Suprapubic skin (tissue), 4 donors: ENCODE measurements around the gene OR2B2.

ENCODE experiments used
- EP300 ChIP-seq: sonication (generic); formaldehyde crosslinking; IDR thresholded peaks from one replicate; pipeline ENCODE4 v1.6.1; 2017; ENCODE audit warnings: antibody characterized with exemption
- POLR2A ChIP-seq, 2 donors: fragments of 450-650 bp; IDR thresholded peaks; one replicate each; pipeline ENCODE4 v1.6.1; 2017; ENCODE audit warnings: antibody characterized with exemption in 2 of 2, mild to moderate bottlenecking in 2 of 2, moderate library complexity in 2 of 2
- POLR2AphosphoS5 ChIP-seq, 3 donors: sonication (generic); formaldehyde crosslinking; IDR thresholded peaks; one replicate each; pipeline ENCODE4 v1.6.1; 2017; ENCODE audit warnings: antibody characterized with exemption in 3 of 3
- TF ChIP-seq, protein P1 (sequence below), 2 donors: fragments of 200-600 bp in 1 of 2; fragments of 450-650 bp in 1 of 2; sonication (generic) in 1 of 2; IDR thresholded peaks; one replicate each; pipeline ENCODE4 v1.5.1; 2016 to 2019; ENCODE audit warnings: antibody characterized with exemption in 2 of 2, mild to moderate bottlenecking in 1 of 2, moderate library complexity in 1 of 2

DNA sequence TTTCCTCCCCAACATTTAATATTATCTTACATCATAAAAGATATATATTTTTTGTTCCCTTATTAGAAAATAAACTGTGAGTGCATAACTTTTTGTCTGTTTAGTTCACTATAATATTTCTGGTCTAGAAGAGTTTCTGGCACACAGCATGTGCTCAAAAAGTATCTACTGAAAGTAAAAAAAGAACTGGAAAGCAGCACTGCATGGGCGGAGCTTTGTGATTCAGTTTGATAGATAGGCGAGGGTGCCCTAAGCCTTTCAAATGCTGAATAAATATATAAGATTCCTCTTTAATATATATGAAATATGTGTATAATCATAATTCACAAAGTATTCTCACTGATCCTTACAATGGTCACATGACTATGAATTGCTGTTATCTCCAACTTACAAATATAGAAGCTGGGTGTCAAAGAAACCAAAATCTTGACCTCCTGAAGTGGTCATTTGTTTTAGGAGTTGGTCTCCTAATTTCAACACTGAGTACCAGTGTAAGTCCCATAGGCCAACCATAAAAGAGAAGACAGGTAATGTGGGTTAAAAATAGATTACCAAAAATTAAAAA, 50.8 kb downstream of the OR2B2 start:
- TF ChIP-seq, protein P1, sequence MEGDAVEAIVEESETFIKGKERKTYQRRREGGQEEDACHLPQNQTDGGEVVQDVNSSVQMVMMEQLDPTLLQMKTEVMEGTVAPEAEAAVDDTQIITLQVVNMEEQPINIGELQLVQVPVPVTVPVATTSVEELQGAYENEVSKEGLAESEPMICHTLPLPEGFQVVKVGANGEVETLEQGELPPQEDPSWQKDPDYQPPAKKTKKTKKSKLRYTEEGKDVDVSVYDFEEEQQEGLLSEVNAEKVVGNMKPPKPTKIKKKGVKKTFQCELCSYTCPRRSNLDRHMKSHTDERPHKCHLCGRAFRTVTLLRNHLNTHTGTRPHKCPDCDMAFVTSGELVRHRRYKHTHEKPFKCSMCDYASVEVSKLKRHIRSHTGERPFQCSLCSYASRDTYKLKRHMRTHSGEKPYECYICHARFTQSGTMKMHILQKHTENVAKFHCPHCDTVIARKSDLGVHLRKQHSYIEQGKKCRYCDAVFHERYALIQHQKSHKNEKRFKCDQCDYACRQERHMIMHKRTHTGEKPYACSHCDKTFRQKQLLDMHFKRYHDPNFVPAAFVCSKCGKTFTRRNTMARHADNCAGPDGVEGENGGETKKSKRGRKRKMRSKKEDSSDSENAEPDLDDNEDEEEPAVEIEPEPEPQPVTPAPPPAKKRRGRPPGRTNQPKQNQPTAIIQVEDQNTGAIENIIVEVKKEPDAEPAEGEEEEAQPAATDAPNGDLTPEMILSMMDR (IDR thresholded peaks at IDR 0.05): no peak
- TF ChIP-seq POLR2AphosphoS5 (IDR thresholded peaks at IDR 0.05): no peak
- no peak for TF ChIP-seq EP300
- no peak for TF ChIP-seq POLR2A (IDR thresholded peaks at IDR 0.05)
